Placental pericyte (primary cell): Measurements from ENCODE around the gene POGLUT3. TPM values are rescaled to one million over a fixed set of nuclear protein-coding genes. Genes with fewer than 3 reads are reported as not detected.

Experiments
- total RNA-seq: library from RNA; depleted of rRNA; stranded (reverse); fragments of >200 nt; gene quantifications from 2 replicates; pipeline ENCODE4 v1.2.3, GENCODE V29; 2012

Gene POGLUT3, protein sequence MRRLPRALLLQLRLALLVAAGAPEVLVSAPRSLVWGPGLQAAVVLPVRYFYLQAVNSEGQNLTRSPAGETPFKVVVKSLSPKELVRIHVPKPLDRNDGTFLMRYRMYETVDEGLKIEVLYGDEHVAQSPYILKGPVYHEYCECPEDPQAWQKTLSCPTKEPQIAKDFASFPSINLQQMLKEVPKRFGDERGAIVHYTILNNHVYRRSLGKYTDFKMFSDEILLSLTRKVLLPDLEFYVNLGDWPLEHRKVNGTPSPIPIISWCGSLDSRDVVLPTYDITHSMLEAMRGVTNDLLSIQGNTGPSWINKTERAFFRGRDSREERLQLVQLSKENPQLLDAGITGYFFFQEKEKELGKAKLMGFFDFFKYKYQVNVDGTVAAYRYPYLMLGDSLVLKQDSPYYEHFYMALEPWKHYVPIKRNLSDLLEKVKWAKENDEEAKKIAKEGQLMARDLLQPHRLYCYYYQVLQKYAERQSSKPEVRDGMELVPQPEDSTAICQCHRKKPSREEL
- total RNA-seq, result 19.9 and 48.2 TPM in 2 replicates

DNA sequence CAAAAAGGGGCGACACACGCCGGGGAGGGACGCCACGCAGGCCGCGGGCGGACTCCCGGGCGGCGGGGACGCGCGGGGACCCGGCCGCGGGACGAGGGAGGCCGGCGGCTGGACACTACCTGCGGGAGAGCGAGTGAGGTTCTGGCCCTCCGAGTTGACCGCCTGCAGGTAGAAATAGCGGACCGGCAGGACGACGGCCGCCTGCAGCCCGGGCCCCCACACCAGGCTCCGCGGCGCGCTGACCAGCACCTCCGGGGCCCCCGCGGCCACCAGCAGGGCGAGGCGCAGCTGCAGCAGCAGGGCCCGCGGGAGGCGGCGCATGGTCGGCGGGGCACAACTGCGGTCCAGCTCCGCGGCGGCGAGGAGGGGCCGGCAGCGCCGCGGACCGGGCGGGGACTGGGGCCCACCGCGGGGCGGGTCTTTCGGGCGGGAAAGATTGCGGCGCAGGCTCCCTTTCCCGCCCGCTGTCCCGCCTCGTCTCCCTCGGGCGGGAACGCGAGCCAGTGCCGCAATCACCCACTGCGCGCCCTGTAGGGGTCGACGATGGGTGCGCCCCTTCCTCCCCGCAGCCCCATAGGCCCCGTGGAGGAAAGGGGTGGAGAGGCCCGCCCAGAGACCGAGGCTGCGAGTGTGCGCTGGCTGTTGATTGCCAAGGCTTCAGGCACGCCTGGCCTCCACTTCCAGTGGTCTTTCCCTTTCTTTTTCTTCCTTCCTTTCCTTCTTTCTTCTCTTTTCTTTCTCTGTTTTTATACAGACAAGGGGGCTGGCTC, at the start of gene POGLUT3:
TSS of gene POGLUT3 (minus strand) at position 339 of the 770 bp plus-strand sequence. CDS start at position 321, 18 bp downstream.

DNA sequence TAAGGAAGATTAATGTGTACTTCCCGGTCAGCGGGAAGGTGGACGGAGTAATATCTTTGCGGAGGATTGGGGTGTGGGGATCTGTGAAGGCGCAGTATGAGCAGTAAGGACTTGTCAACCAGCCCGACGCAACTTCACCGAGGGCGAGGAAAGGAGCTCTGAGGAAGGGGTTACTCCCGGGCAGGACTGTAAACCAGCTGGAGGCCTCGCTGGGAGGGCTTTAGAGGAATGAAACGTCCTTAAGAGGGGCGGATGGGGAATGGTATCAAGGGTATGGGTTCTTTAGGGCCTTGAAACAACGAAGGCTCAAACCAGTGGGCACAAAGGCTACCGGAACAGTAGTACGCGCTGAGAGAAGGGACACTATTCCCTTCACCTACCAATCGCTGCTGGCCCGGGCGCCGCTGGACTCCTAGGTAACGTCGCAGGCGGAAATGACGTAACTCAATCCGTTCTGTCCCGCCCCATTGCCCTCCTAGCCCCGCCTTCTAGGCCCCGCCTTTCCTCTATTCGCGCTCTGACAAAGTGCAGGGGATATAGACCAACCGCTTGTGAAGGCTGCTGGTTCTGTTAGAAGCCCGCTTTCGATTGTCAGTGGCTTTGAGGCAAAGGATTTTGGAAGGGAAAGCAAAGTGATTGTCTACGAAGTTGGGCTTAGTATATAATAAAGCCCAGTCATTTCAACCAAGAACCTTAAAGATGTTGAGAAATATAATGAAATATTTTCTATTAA, 30.9 kb downstream of the POGLUT3 start, which contains the start of gene C11orf65:
TSS of gene C11orf65 (minus strand) at position 439 of the 733 bp plus-strand sequence. CDS start 5,970 bp downstream, outside the sequence.

Other genes with a start within 250 kb of the POGLUT3 start
- 0.44 and 0.72 TPM in 2 replicates for gene C11orf65, start 30.9 kb downstream of the POGLUT3 start, total RNA-seq
- gene EXPH5, start 95.4 kb upstream of the POGLUT3 start, total RNA-seq, result 0.14 and 0.22 TPM in 2 replicates
- 14.0 and 35.5 TPM in 2 replicates for gene DDX10, start 166.7 kb upstream of the POGLUT3 start, total RNA-seq